PFSK-1 (cell line): ENCODE data around the gene PARVB.

Experiments
- FOXP2 ChIP-seq: optimal IDR thresholded peaks from 2 replicates; pipeline ENCODE3; 2011; ENCODE audit warnings: borderline replicate concordance, control low read depth, inconsistent platforms; ENCODE audit not compliant: insufficient read depth; ENCODE audit errors: extremely low read length, extremely low read depth
- POLR2AphosphoS5 ChIP-seq: IDR thresholded peaks from 2 replicates; pipeline ENCODE4 v1.6.1; 2012; ENCODE audit warnings: low read depth, mild to moderate bottlenecking, control low read depth, low read length, moderate library complexity
- REST ChIP-seq, 2 experiments: IDR thresholded peaks; 2 replicates each; pipeline versions ENCODE4 v1.6.1 to v1.8.0; 2011 to 2012; ENCODE audit warnings: low read depth in 2 of 2, low read length in 2 of 2, control low read depth in 1 of 2, inconsistent platforms in 1 of 2, mild to moderate bottlenecking in 1 of 2, moderate library complexity in 1 of 2; ENCODE audit not compliant: insufficient read depth in 1 of 2
- SIN3A ChIP-seq: IDR thresholded peaks from 2 replicates; pipeline ENCODE4 v1.6.1; 2012; ENCODE audit warnings: mild to moderate bottlenecking, low read length, moderate library complexity, borderline replicate concordance; ENCODE audit not compliant: insufficient read depth
- TAF1 ChIP-seq: IDR thresholded peaks from 2 replicates; pipeline ENCODE4 v1.6.1; 2012; ENCODE audit warnings: low read length, control low read depth, borderline replicate concordance; ENCODE audit not compliant: insufficient read depth

The PARVB gene

GRCh38 chr22:44046485-44047141 is 22.5 kb downstream of the PARVB start:
- TF ChIP-seq FOXP2 (no peak), TAF1 (no peak), POLR2AphosphoS5 (no peak), REST (IDR thresholded peaks at IDR 0.05; ENCODE audit: insufficient read depth in 1 of 2, low read depth in 2 of 2, low read length in 2 of 2) (no peak), SIN3A (no peak)

GRCh38 chr22:44047891-44048301 is 23.8 kb downstream of the PARVB start:
- no peak for TF ChIP-seq REST (IDR thresholded peaks at IDR 0.05; ENCODE audit: insufficient read depth in 1 of 2, low read depth in 2 of 2, low read length in 2 of 2)
- no peak for TF ChIP-seq FOXP2
- TF ChIP-seq POLR2AphosphoS5, result no peak
- no peak for TF ChIP-seq SIN3A

- TF ChIP-seq REST (IDR thresholded peaks at IDR 0.05; ENCODE audit: insufficient read depth in 1 of 2, low read depth in 2 of 2, low read length in 2 of 2), result no peak
- no peak for TF ChIP-seq FOXP2
- TF ChIP-seq SIN3A, result no peak
- no peak for TF ChIP-seq POLR2AphosphoS5
- no peak for TF ChIP-seq TAF1
Measured at GRCh38 chr22:44049486-44050231, 25.6 kb downstream of the PARVB start.

- no peak for TF ChIP-seq SIN3A
Measured at GRCh38 chr22:44050766-44051355, 26.8 kb downstream of the PARVB start.

GRCh38 chr22:44051358-44051757 is 27.3 kb downstream of the PARVB start:
- no peak for TF ChIP-seq REST (IDR thresholded peaks at IDR 0.05; ENCODE audit: insufficient read depth in 1 of 2, low read depth in 2 of 2, low read length in 2 of 2)
